Muscle layer of colon (tissue), 2 donors: ENCODE results near the gene PSRC1.

Source experiments
- H3K27ac ChIP-seq: one replicate; pipeline ENCODE4 v1.7.0; 2013; ENCODE audit warnings: low read depth, mild to moderate bottlenecking, low read length, moderate library complexity
- H3K27me3 ChIP-seq, 2 donors: one replicate each; pipeline ENCODE4 v1.7.0; 2013; ENCODE audit warnings: low read length in 2 of 2, mild to moderate bottlenecking in 2 of 2; ENCODE audit not compliant: insufficient read depth in 2 of 2, control insufficient read depth in 1 of 2
- H3K36me3 ChIP-seq: one replicate; pipeline ENCODE4 v1.7.0; 2013; ENCODE audit warnings: mild to moderate bottlenecking, low read length; ENCODE audit not compliant: insufficient read depth
- H3K4me1 ChIP-seq: one replicate; pipeline ENCODE4 v1.7.0; 2013; ENCODE audit warnings: mild to moderate bottlenecking, low read length; ENCODE audit not compliant: insufficient read depth
- H3K4me3 ChIP-seq, 2 donors: one replicate each; pipeline ENCODE4 v1.7.0; 2013; ENCODE audit warnings: low read length in 2 of 2, low read depth in 1 of 2, mild to moderate bottlenecking in 1 of 2, moderate library complexity in 1 of 2
- H3K9ac ChIP-seq: one replicate; pipeline ENCODE4 v1.7.0; 2013; ENCODE audit warnings: low read length
- H3K9me3 ChIP-seq: one replicate; pipeline ENCODE4 v1.7.0; 2013; ENCODE audit warnings: mild to moderate bottlenecking, low read length
- donor health status: abdominal sarcoma.
- donor health status: Adenocarcinoma of cecum.

The PSRC1 gene

GRCh38 chr1:109238382-109238781 is 44.6 kb downstream of the PSRC1 start:
- H3K27ac ChIP-seq, result no peak overlapping the region
- H3K4me1 ChIP-seq, result peaks cover 16% of the 10 kb centered on the region
- H3K9ac ChIP-seq, result no peak overlapping the region
- H3K9me3 ChIP-seq, result no peaks in the 10 kb centered on the region
- peaks cover 39% of the 10 kb centered on the region for H3K36me3 ChIP-seq
- H3K4me3 ChIP-seq, result no peak overlapping the region
- peaks cover 0 to 2% of the 10 kb centered on the region in 2 donors for H3K27me3 ChIP-seq

GRCh38 chr1:109237512-109237911 is 45.4 kb downstream of the PSRC1 start:
- Histone ChIP-seq H3K4me1 (peaks cover 14% of the 10 kb centered on the region), H3K4me3 (no peak overlapping the region), H3K27ac (no peak overlapping the region), H3K9me3 (no peaks in the 10 kb centered on the region), H3K27me3 (no peaks in the 10 kb centered on the region), H3K9ac (no peak overlapping the region), H3K36me3 (peaks cover 43% of the 10 kb centered on the region)

GRCh38 chr1:109235137-109235536 is 47.8 kb downstream of the PSRC1 start:
- no peak overlapping the region for H3K9ac ChIP-seq
- H3K4me1 ChIP-seq, result no peaks in the 10 kb centered on the region
- no peaks in the 10 kb centered on the region for H3K9me3 ChIP-seq
- H3K27ac ChIP-seq, result no peak overlapping the region
- H3K27me3 ChIP-seq, result no peaks in the 10 kb centered on the region
- H3K4me3 ChIP-seq, result no peak overlapping the region
- H3K36me3 ChIP-seq, result peaks cover 63% of the 10 kb centered on the region

GRCh38 chr1:109231066-109231465 is 51.9 kb downstream of the PSRC1 start:
- H3K9me3 ChIP-seq, result no peaks in the 10 kb centered on the region
- peaks cover 60% of the 10 kb centered on the region for H3K36me3 ChIP-seq
- H3K9ac ChIP-seq, result no peak overlapping the region
- H3K27me3 ChIP-seq, result no peaks in the 10 kb centered on the region
- no peaks in the 10 kb centered on the region for H3K4me1 ChIP-seq
- no peak overlapping the region for H3K27ac ChIP-seq
- no peak overlapping the region for H3K4me3 ChIP-seq
